Measurements from ENCODE around the gene NUCB1.
A peak's percentile ranks its signal among the peaks of the same experiment; 100 is the strongest.

NUCB1 gene

DNA sequence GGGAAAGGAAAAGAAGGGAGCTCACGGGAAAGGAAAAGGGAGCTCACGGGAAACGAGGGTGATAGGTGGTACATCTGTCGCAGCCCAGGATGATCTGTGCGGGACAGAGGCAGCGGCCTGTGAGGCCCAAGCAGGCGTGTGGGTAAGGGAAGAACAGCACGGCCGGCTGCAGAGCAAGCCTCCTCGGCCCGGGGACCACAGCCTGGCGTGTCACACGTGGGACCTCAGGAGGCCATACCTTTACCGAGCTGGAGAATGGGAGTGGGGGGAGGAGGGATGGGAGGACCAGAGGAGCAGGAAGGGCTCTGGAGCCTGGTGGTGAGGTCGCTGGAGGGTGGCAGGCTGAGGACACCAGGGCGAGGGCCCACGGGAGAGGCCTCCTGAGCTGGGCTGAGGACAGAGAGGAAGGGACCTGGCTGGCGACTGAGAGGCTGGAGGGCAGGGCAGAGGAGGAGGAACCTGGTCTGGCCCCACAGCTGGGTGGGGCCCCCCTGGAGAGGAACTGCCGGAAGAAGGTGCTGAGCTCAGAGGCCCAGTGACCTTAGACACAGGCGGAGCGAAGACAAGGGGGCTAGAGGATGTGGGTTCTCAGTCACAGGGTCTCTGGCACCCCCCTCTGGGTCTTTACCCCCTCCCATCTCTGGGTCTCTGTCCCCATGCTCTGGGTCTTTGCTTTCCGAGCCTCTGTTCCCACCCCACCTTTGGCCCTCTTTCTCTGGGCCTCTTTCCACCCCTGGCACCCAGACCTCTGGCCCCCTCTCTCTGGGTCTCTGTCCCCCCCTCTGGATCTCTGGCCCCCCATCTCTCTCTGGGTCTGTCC is 62.1 kb downstream of the NUCB1 start:
- DNase-seq (ENCODE audit: low read depth, low spot score), result no peak

- no peak for DNase-seq (ENCODE audit: low read depth, low spot score)
Measured at GRCh38 chr19:48962849-48963165, 62.7 kb downstream of the NUCB1 start.

DNA sequence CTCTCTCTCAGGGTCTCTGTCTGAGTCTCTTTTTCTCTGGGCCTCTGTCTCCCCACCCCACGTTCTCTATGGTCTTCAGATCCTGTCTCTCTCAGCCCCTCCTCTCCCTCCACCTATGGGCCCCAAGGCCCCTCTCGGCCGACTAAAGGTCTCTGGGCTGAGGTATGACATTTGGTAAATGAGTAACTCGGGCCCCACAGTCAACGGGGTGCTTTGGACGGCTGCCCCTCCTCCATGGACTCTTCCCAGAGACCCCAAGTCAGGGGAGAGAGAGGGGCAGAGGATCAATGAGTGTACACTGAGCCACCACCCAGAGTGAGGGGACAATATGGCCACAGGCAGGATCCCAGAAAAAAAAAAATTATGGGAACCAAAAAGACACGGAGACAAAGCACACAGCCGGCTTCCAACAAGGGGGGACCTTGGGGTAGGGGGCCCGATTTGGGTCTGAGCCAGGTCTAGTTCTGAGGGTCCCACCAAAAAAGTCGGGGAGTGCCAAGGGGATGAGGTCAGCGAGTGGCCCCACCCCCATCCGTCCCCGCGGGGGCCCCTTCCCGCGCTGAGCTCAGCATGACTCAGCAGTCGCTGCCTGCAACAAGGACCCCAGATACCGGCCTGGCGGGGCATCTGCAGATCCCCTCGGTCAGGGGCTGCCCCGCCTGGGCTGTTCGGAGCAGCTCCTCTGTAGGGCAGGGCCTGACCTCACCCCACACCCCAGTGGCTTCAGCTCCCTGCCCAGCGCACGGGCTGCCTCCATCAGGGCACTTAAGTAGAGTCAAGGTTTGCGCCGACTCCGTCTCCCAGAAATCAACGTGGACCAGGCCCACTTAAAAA is 63.5 kb downstream of the NUCB1 start:
- DNase-seq (ENCODE audit: low read depth, low spot score), result no peak

DNA sequence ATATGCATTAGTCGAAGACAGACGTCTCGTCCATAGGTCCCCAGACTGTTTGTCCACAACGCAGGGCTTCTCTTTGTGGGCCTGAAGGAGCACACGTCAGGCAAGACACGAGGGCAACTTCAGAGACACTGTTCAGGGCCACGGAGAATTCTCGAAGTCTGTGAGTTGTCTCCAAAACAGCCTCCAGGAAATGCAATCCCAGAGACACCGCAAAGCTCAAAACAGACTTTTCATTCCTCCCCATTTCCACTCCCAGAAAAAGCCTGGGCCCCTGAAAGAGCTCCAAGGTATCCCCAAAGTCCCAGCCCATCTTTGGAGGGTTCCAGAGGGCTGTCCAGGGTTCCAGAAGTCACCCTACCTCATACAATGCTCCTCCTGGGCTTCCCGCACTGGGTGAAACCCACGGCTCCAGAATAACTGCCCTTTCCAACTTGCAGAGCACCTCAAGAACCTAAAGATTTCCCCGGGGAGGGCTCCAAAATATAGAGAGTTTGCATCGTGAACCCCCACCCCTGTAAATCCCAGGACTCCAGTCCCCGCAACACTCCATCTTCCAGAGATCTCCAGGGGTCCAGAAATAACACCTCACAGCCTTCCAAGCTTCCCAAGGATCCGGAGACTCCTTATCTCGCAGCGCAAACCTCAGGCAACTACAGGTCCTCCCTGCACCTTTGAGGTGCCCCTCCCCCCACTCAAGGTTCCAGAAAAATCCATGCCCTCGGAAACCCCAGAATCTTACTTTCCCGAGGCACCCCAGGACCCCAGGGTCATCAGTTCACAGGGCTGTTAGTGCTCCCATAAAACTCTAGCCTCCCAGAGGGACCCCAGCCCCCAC is 64.3 kb downstream of the NUCB1 start:
- no peak for DNase-seq (ENCODE audit: low read depth, low spot score)

- peak; percentile 85 for DNase-seq (ENCODE audit: low read depth, low spot score)
Measured at GRCh38 chr19:48965040-48965805, 65.1 kb downstream of the NUCB1 start, which contains the start of gene FTL. TSS of gene FTL (plus strand) at chr19:48965309. CDS start at chr19:48965508, 199 bp downstream.

DNA sequence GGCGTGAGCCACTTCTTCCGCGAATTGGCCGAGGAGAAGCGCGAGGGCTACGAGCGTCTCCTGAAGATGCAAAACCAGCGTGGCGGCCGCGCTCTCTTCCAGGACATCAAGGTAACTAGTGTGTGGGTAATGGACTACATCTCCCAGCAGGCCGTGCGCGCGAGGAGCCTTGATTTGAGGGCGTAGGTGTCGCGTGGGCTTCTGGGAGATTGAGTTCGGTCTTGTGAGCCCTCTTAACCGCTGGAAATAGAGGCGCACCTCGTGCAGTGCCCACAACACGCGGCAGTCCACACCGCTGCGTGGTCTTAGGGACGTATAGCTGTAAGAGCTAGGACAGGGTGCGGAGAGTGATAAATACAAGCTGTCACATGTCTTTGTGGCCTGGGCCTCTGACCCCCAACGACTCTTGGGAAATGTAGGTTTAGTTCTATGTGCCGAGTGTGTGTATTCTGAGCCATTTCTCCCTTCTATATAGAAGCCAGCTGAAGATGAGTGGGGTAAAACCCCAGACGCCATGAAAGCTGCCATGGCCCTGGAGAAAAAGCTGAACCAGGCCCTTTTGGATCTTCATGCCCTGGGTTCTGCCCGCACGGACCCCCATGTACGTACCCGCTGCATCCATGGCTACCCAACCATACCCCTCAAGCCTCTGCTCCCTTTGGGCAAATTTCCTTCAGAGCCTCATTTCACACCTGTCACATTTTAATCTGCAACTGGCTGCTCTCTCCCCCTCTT is 65.9 kb downstream of the NUCB1 start:
- DNase-seq (ENCODE audit: low read depth, low spot score), result peak; percentile 68

DNA sequence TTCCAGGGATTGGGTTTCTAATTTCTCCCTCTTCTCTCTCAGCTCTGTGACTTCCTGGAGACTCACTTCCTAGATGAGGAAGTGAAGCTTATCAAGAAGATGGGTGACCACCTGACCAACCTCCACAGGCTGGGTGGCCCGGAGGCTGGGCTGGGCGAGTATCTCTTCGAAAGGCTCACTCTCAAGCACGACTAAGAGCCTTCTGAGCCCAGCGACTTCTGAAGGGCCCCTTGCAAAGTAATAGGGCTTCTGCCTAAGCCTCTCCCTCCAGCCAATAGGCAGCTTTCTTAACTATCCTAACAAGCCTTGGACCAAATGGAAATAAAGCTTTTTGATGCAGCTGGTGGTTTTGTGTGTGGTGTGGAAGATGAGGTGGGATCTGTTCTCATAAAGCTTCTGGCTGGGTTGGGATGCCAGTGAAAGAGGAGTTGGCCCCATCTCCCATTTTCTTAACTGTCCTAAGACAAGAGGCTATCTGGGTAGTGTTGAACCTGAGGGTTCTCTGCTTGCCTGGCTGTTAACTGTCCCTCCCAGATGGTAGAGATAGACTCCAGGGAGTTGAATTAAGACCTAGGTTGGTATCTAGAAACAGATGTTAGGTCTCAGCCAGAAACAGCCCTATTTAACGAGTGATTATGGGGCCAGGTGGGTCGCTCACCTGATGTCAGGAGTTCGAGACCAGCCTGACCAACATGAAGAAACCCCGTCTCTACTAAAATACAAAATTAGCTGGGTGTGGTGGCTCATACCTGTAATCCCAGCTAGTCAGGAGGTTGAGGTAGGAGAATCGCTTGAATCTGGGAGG is 66.6 kb downstream of the NUCB1 start:
- no peak for DNase-seq (ENCODE audit: low read depth, low spot score)

GRCh38 chr19:48967346-48968178 is 67.5 kb downstream of the NUCB1 start:
- DNase-seq (ENCODE audit: low read depth, low spot score), result no peak

- DNase-seq (ENCODE audit: low read depth, low spot score), result no peak
Measured at GRCh38 chr19:48968179-48968661, 68.1 kb downstream of the NUCB1 start.

- no peak for DNase-seq (ENCODE audit: low read depth, low spot score)
Measured at GRCh38 chr19:48968813-48969218, 68.7 kb downstream of the NUCB1 start.

- DNase-seq (ENCODE audit: low read depth, low spot score), result no peak
Measured at GRCh38 chr19:48969276-48970138, 69.4 kb downstream of the NUCB1 start.

DNA sequence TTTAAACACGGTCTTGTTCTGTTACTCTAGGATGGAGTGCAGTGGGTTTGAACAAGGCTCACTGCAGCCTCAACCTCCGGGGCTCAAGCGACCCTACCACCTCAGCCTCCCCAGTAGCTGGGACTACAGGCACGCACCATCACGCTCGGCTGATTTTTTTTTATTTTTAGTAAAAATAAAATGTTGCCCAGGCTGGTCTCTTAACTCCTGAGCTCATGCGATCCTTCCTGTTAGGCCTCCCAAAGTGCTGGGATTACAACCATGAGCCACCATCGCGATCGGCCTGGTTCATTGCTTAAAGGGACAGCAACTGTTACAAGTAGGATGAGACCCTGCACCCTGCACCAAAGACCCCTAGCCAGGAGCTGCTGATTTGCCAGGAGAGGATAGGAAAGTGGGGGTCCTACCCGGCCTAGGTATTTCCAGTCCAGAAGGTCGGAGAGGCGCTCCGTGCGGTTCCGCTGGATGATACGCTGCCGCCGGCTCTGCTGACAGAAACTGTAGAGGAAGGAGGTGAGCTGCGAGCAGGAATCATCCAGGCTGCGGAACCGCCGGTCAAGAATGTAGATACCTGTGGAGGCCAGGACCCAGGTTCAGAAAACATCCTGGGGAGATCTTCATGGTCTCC is 70.1 kb downstream of the NUCB1 start:
- DNase-seq (ENCODE audit: low read depth, low spot score), result no peak

- DNase-seq (ENCODE audit: low read depth, low spot score), result no peak
Measured at GRCh38 chr19:48970923-48971395, 70.8 kb downstream of the NUCB1 start.
